ENCODE results near the gene LRRC70.
"Not testable (repeated sequence)": the region's sequence is repeated elsewhere in the genome, so short reads cannot be mapped to it uniquely, and the experiment has no call there.

The LRRC70 gene

GRCh38 chr5:62623271-62623670 lies 44.7 kb downstream of the LRRC70 start:
- H3K9me3 ChIP-seq, result no peaks in the 10 kb centered on the region
- no peak overlapping the region for H3K4me3 ChIP-seq (ENCODE audit: low read depth in 1 of 2, low read length in 1 of 2)
- no peak for TF ChIP-seq CTCF (IDR thresholded peaks at IDR 0.05)
- H3K36me3 ChIP-seq, result no peaks in the 10 kb centered on the region
- no peaks in the 10 kb centered on the region for H3K4me1 ChIP-seq (ENCODE audit: control insufficient read depth in 1 of 2, insufficient read depth in 1 of 2, low read depth in 1 of 2, low read length in 1 of 2)
- no peak overlapping the region for H3K27ac ChIP-seq
- no peaks in the 10 kb centered on the region for H3K27me3 ChIP-seq

- H3K4me3 ChIP-seq (ENCODE audit: low read depth in 1 of 2, low read length in 1 of 2); H3K36me3 ChIP-seq; H3K27ac ChIP-seq; H3K9me3 ChIP-seq; H3K4me1 ChIP-seq (ENCODE audit: control insufficient read depth in 1 of 2, insufficient read depth in 1 of 2, low read depth in 1 of 2, low read length in 1 of 2); H3K27me3 ChIP-seq: not testable (repeated sequence)
Observed at GRCh38 chr5:62624436-62624835, 45.8 kb downstream of the LRRC70 start.

- Histone ChIP-seq H3K27ac (no peak overlapping the region), H3K9me3 (no peaks in the 10 kb centered on the region), H3K36me3 (no peaks in the 10 kb centered on the region), H3K4me1 (ENCODE audit: control insufficient read depth in 1 of 2, insufficient read depth in 1 of 2, low read depth in 1 of 2, low read length in 1 of 2) (no peaks in the 10 kb centered on the region), H3K27me3 (no peaks in the 10 kb centered on the region), H3K4me3 (ENCODE audit: low read depth in 1 of 2, low read length in 1 of 2) (no peak overlapping the region)
- TF ChIP-seq CTCF (IDR thresholded peaks at IDR 0.05), result no peak
Observed at GRCh38 chr5:62626534-62626933, 47.9 kb downstream of the LRRC70 start.

GRCh38 chr5:62627121-62627520 lies 48.5 kb downstream of the LRRC70 start:
- no peak overlapping the region for H3K4me3 ChIP-seq (ENCODE audit: low read depth in 1 of 2, low read length in 1 of 2)
- no peak for TF ChIP-seq CTCF (IDR thresholded peaks at IDR 0.05)

GRCh38 chr5:62627901-62628300 lies 49.3 kb downstream of the LRRC70 start:
- Histone ChIP-seq H3K4me1 (ENCODE audit: control insufficient read depth in 1 of 2, insufficient read depth in 1 of 2, low read depth in 1 of 2, low read length in 1 of 2) (no peaks in the 10 kb centered on the region), H3K36me3 (no peaks in the 10 kb centered on the region), H3K4me3 (ENCODE audit: low read depth in 1 of 2, low read length in 1 of 2) (no peak overlapping the region), H3K27me3 (no peaks in the 10 kb centered on the region), H3K9me3 (no peaks in the 10 kb centered on the region), H3K27ac (no peak overlapping the region)
- no peak for TF ChIP-seq CTCF (IDR thresholded peaks at IDR 0.05)

More at GRCh38 chr5:62627121-62627520, 48.5 kb downstream of the LRRC70 start:
- H3K9me3 ChIP-seq, result no peaks in the 10 kb centered on the region
- H3K27ac ChIP-seq, result no peak overlapping the region
- no peaks in the 10 kb centered on the region for H3K4me1 ChIP-seq (ENCODE audit: control insufficient read depth in 1 of 2, insufficient read depth in 1 of 2, low read depth in 1 of 2, low read length in 1 of 2)
- H3K27me3 ChIP-seq, result no peaks in the 10 kb centered on the region
- H3K36me3 ChIP-seq, result no peaks in the 10 kb centered on the region

All from neutrophil (primary cell).